ENCODE measurements around the gene TRAF3IP1. TPM values are rescaled to one million over a fixed set of nuclear protein-coding genes. Genes with fewer than 3 reads are reported as not detected.
"Not testable (repeated sequence)": the region's sequence is repeated elsewhere in the genome, so short reads cannot be mapped to it uniquely, and the experiment has no call there.

TRAF3IP1 gene
- total RNA-seq, 1 donor from 2014 or later = 14.4 TPM

DNA sequence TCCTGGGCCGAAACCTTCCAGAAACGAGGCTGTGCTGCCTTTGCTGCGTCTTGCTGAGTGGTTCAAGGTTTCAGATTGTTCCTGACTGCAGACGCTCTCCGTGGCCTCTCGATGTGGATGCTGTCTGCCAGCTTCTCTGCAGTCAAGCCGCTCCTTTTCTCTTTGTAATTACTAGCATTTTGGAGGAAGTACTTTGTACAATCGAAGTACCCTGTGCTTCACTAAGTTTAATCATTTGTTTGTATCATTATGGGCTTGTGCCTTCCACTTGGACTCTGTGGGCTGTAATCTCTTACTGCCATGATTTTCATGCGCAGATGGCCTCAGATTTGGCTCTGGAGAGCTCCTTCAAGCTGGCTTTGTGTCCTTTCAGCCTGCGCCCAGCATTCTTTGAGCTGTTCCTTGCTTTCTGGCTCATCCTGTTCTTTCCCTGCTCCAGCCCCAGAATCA, 49.3 kb downstream of the TRAF3IP1 start:
- no peak for DNase-seq (ENCODE audit: low spot score)
- intact Hi-C loops (cut with micrococcal nuclease) = loop anchor here (1.0 to 2.0 kb wide), 2 partner anchors 94 to 415 kb away; no protein-coding TSS in a partner anchor
- no peak overlapping the region for H3K27ac Mint-ChIP-seq
- H3K4me3 Mint-ChIP-seq = no peak overlapping the region
- H3K36me3 Mint-ChIP-seq (ENCODE audit: low read depth) = no peaks in the 10 kb centered on the region
- peaks cover 5% of the 10 kb centered on the region for H3K27me3 Mint-ChIP-seq (ENCODE audit: insufficient read depth)
- H3K4me1 Mint-ChIP-seq (ENCODE audit: low read depth) = no peaks in the 10 kb centered on the region
- peaks cover 6% of the 10 kb centered on the region for H3K9me3 Mint-ChIP-seq

- Mint-ChIP-seq H3K27me3 (ENCODE audit: insufficient read depth) (peaks cover 5% of the 10 kb centered on the region), H3K4me1 (ENCODE audit: low read depth) (no peaks in the 10 kb centered on the region), H3K4me3 (no peak overlapping the region), H3K9me3 (peaks cover 6% of the 10 kb centered on the region), H3K27ac (no peak overlapping the region), H3K36me3 (ENCODE audit: low read depth) (no peaks in the 10 kb centered on the region)
- DNase-seq (ENCODE audit: low spot score) = no peak
- intact Hi-C loops (cut with micrococcal nuclease) = loop anchor here (1.0 to 2.0 kb wide), 2 partner anchors 93 to 415 kb away; no protein-coding TSS in a partner anchor
These were observed 49.9 kb downstream of the TRAF3IP1 start for GRCh38 chr2:238370094-238370822.

- Mint-ChIP-seq H3K27ac (no peak overlapping the region), H3K9me3 (peaks cover 6% of the 10 kb centered on the region), H3K4me3 (no peak overlapping the region), H3K27me3 (ENCODE audit: insufficient read depth) (peaks cover 5% of the 10 kb centered on the region), H3K36me3 (ENCODE audit: low read depth) (no peaks in the 10 kb centered on the region), H3K4me1 (ENCODE audit: low read depth) (no peaks in the 10 kb centered on the region)
- peak; percentile 20 for DNase-seq (ENCODE audit: low spot score)
- intact Hi-C loops (cut with micrococcal nuclease) = loop anchor here (1.0 to 2.0 kb wide), 2 partner anchors 92 to 414 kb away; no protein-coding TSS in a partner anchor
These were observed 50.6 kb downstream of the TRAF3IP1 start for GRCh38 chr2:238370823-238371372.

GRCh38 chr2:238372277-238372676, 52.0 kb downstream of the TRAF3IP1 start:
- DNase-seq (ENCODE audit: low spot score); H3K27ac Mint-ChIP-seq; H3K4me3 Mint-ChIP-seq; H3K9me3 Mint-ChIP-seq; H3K27me3 Mint-ChIP-seq (ENCODE audit: insufficient read depth); intact Hi-C loops (cut with micrococcal nuclease); H3K36me3 Mint-ChIP-seq (ENCODE audit: low read depth); H3K4me1 Mint-ChIP-seq (ENCODE audit: low read depth): not testable (repeated sequence)

DNA sequence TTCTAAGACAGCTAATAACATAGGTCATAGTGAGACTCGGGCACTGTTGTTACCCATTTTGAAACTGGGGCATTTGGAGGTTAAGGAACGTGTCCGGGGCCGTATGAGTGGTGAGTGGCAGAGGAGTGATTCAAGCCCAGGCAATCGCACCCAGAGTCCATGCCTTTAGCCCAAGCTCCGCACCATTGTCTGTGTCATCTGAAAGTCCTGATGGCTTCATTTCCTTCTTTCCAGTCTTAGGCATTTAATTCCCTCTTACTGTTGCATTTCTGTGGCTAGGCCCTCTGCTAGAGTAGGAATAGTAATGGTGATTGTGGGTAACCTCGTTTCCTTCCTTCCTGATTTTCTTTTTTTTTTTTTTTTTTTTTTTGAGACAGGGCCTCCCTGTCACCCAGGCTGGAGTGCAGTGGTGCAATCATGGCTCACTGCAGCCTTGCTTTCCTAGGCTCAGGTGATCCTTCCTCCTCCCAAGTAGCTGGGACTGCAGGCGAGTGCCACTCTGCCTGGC, 56.6 kb downstream of the TRAF3IP1 start:
- DNase-seq (ENCODE audit: low spot score) = no peak
- Mint-ChIP-seq H3K4me1 (ENCODE audit: low read depth) (peaks cover 8% of the 10 kb centered on the region), H3K27me3 (ENCODE audit: insufficient read depth) (peaks cover 5% of the 10 kb centered on the region), H3K27ac (no peak overlapping the region), H3K9me3 (peaks cover 6% of the 10 kb centered on the region), H3K4me3 (no peak overlapping the region), H3K36me3 (ENCODE audit: low read depth) (peaks cover 2% of the 10 kb centered on the region)
- intact Hi-C loops (cut with micrococcal nuclease) = no loop called here

- intact Hi-C loops (cut with micrococcal nuclease) = no loop called here
- Mint-ChIP-seq H3K27ac (no peak overlapping the region), H3K27me3 (ENCODE audit: insufficient read depth) (peaks cover 3% of the 10 kb centered on the region), H3K4me3 (no peak overlapping the region), H3K36me3 (ENCODE audit: low read depth) (peaks cover 2% of the 10 kb centered on the region), H3K9me3 (no peaks in the 10 kb centered on the region), H3K4me1 (ENCODE audit: low read depth) (peaks cover 8% of the 10 kb centered on the region)
- no peak for DNase-seq (ENCODE audit: low spot score)
These were observed 58.1 kb downstream of the TRAF3IP1 start for GRCh38 chr2:238378230-238379095.

- intact Hi-C loops (cut with micrococcal nuclease) = no loop called here
- Mint-ChIP-seq H3K9me3 (no peaks in the 10 kb centered on the region), H3K36me3 (ENCODE audit: low read depth) (peaks cover 2% of the 10 kb centered on the region)
These were observed 58.9 kb downstream of the TRAF3IP1 start for GRCh38 chr2:238379096-238379810.

GRCh38 chr2:238380336-238380735, 60.0 kb downstream of the TRAF3IP1 start:
- H3K9me3 Mint-ChIP-seq = no peaks in the 10 kb centered on the region
- H3K27ac Mint-ChIP-seq = no peak overlapping the region
- no peak overlapping the region for H3K4me3 Mint-ChIP-seq
- intact Hi-C loops (cut with micrococcal nuclease) = no loop called here
- H3K4me1 Mint-ChIP-seq (ENCODE audit: low read depth) = peaks cover 8% of the 10 kb centered on the region
- DNase-seq (ENCODE audit: low spot score) = no peak
- peaks cover 2% of the 10 kb centered on the region for H3K36me3 Mint-ChIP-seq (ENCODE audit: low read depth)
- H3K27me3 Mint-ChIP-seq (ENCODE audit: insufficient read depth) = no peaks in the 10 kb centered on the region

More at GRCh38 chr2:238379096-238379810, 58.9 kb downstream of the TRAF3IP1 start:
- Mint-ChIP-seq H3K4me3 (no peak overlapping the region), H3K27ac (peak overlapping the region; percentile 53), H3K27me3 (ENCODE audit: insufficient read depth) (no peaks in the 10 kb centered on the region), H3K4me1 (ENCODE audit: low read depth) (peaks cover 8% of the 10 kb centered on the region)
- no peak for DNase-seq (ENCODE audit: low spot score)

DNA sequence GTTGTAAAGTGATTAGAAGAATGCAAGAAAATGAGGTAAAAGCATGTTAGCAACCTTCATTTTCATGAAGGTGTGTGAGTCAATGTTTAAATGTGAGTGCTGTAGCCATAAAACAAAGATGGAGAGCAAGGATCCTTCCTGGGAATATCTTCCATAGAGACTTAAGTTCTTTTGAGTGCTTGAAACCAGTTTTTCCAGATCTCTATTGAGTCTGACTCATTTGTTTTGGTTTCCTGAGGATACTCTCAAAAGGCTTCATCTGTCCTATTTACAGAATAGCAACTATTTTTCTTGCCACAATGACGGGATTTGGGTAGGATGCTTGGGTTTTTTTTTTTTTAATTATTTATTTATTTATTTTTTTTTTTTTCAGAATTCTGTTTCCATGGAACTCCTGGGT, 60.5 kb downstream of the TRAF3IP1 start:
- no peak overlapping the region for H3K27ac Mint-ChIP-seq
- DNase-seq (ENCODE audit: low spot score) = no peak
- intact Hi-C loops (cut with micrococcal nuclease) = no loop called here
- H3K27me3 Mint-ChIP-seq (ENCODE audit: insufficient read depth) = no peaks in the 10 kb centered on the region
- H3K4me1 Mint-ChIP-seq (ENCODE audit: low read depth) = peaks cover 8% of the 10 kb centered on the region
- H3K36me3 Mint-ChIP-seq (ENCODE audit: low read depth) = peaks cover 2% of the 10 kb centered on the region
- no peak overlapping the region for H3K4me3 Mint-ChIP-seq
- no peaks in the 10 kb centered on the region for H3K9me3 Mint-ChIP-seq

DNA sequence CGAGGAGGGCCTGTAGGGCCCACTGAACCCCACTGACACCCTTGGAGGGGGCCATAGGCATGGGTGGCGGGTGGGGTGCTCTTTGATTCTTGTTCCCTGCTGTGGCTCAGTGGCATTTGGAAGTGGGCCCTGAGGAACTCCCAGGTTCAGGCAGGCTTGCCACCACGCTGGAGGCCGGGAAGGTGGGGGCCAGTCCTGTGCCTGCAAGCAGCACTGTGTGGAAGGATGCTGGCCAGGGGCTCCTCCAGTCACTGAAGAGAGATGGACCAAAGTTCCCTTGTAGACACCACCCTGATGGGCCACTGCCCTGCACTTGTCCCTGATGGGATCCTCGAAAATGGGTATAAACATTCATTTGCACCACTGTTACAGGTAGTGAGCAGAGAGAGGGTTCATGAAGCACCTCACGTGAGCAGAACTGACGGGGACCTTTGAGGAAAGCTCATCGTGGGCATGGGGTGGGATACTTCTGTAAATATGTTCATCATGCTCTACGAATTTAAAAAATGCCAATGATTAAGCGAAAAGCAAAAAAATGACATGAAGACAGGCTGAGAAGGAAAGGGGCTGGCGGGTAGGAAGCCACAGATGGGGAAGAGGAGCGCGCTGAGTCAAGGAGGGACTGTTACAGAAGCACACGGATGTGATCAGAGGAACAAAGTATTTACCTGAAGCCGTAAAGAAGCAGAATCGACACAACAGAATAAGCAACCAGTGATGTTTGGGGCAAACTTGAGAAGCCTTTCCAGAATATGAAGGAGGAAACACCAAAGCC, 61.2 kb downstream of the TRAF3IP1 start:
- Mint-ChIP-seq H3K27ac (no peak overlapping the region), H3K4me1 (ENCODE audit: low read depth) (peaks cover 8% of the 10 kb centered on the region), H3K9me3 (no peaks in the 10 kb centered on the region), H3K36me3 (ENCODE audit: low read depth) (peaks cover 2% of the 10 kb centered on the region), H3K4me3 (no peak overlapping the region), H3K27me3 (ENCODE audit: insufficient read depth) (no peaks in the 10 kb centered on the region)
- intact Hi-C loops (cut with micrococcal nuclease) = no loop called here
- DNase-seq (ENCODE audit: low spot score) = no peak

- no peak for DNase-seq (ENCODE audit: low spot score)
- no peak overlapping the region for H3K4me3 Mint-ChIP-seq
- no peak overlapping the region for H3K27ac Mint-ChIP-seq
- no peaks in the 10 kb centered on the region for H3K9me3 Mint-ChIP-seq
- peaks cover 2% of the 10 kb centered on the region for H3K36me3 Mint-ChIP-seq (ENCODE audit: low read depth)
- peaks cover 8% of the 10 kb centered on the region for H3K4me1 Mint-ChIP-seq (ENCODE audit: low read depth)
- no peaks in the 10 kb centered on the region for H3K27me3 Mint-ChIP-seq (ENCODE audit: insufficient read depth)
- intact Hi-C loops (cut with micrococcal nuclease) = no loop called here
These were observed 62.1 kb downstream of the TRAF3IP1 start for GRCh38 chr2:238382381-238382781.

DNA sequence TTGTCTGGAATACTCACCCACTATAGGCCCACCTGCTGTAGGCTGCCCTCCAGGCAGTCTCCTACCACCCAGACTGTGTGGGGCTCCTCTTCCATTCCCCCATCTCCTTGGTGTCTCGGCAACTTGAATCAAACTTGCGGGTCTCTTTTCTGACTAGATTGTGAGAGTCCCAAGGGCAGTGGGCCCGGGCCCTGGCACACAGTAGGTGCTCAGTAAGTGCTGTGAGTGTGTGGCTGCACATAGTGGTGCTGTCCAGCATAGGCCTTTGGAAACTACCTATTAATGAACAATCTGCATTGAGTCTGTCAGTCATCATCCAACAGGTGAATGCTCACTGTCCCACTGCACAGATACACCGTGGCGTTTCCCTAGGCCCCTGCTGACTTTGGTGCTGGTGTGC, 62.8 kb downstream of the TRAF3IP1 start:
- H3K9me3 Mint-ChIP-seq = no peaks in the 10 kb centered on the region
- peaks cover 2% of the 10 kb centered on the region for H3K36me3 Mint-ChIP-seq (ENCODE audit: low read depth)
- H3K27ac Mint-ChIP-seq = no peak overlapping the region
- H3K27me3 Mint-ChIP-seq (ENCODE audit: insufficient read depth) = no peaks in the 10 kb centered on the region
- intact Hi-C loops (cut with micrococcal nuclease) = no loop called here
- H3K4me3 Mint-ChIP-seq = no peak overlapping the region
- DNase-seq (ENCODE audit: low spot score) = no peak
- H3K4me1 Mint-ChIP-seq (ENCODE audit: low read depth) = peaks cover 8% of the 10 kb centered on the region

All from activated T-helper 1 cell treated with anti-CD3 and anti-CD28 coated beads, Interleukin-12 subunit alpha, Interleukin-12 subunit beta, Interleukin-2, Interleukin-4 antibody, amounts not matched to agents 30 ng/mL and 10 ng/mL and 1 ng/mL, durations not matched to agents 14 hours and 24 hours and 36 hours (primary cell).